Neural cell (in vitro differentiated cells): ENCODE data around the gene ADAMTS17. TPM values are rescaled to one million over a fixed set of nuclear protein-coding genes. Genes with fewer than 3 reads are reported as not detected.

ENCODE experiments used
- H2AFZ ChIP-seq: fragments of 200-600, 300-800 bp; sonication (generic), shearing (Covaris generic); 2 replicates; pipeline ENCODE4 v1.6.0; 2014; ENCODE audit warnings: low read depth, mild to moderate bottlenecking, antibody characterized with exemption, low read length, moderate library complexity
- H3F3A ChIP-seq: fragments of 200-600 bp; shearing (Covaris generic); 2 replicates; pipeline ENCODE4 v1.6.1; 2016; ENCODE audit warnings: mild to moderate bottlenecking, moderate library complexity, mixed read lengths, antibody characterized with exemption, low read length; ENCODE audit not compliant: insufficient read depth, poor library complexity, severe bottlenecking
- H3K27ac ChIP-seq: fragments of 200-600, 300-800 bp; sonication (generic), shearing (Covaris generic); 2 replicates; pipeline ENCODE4 v1.5.1; 2014; ENCODE audit warnings: mild to moderate bottlenecking, low read length, moderate library complexity
- H3K27me3 ChIP-seq: fragments of 300-800, 200-600 bp; sonication (generic), shearing (Covaris generic); 2 replicates; pipeline ENCODE4 v1.6.0; 2014; ENCODE audit warnings: mild to moderate bottlenecking, low read depth, low read length, moderate library complexity; ENCODE audit not compliant: insufficient read depth
- H3K36me3 ChIP-seq: fragments of 300-800, 200-600 bp; sonication (generic), shearing (Covaris generic); 2 replicates; pipeline ENCODE4 v1.5.1; 2014; ENCODE audit warnings: mild to moderate bottlenecking, antibody characterized with exemption, low read length, moderate library complexity; ENCODE audit not compliant: insufficient read depth
- H3K4me2 ChIP-seq: fragments of 300-800, 200-600 bp; sonication (generic), shearing (Covaris generic); 2 replicates; pipeline ENCODE4 v1.6.0; 2014; ENCODE audit warnings: mild to moderate bottlenecking, low read length
- H3K4me3 ChIP-seq: fragments of 300-800, 200-600 bp; sonication (generic), shearing (Covaris generic); 2 replicates; pipeline ENCODE4 v1.5.1; 2014; ENCODE audit warnings: mild to moderate bottlenecking, low read length, moderate library complexity
- H3K79me2 ChIP-seq: fragments of 200-600 bp; shearing (Covaris generic); replicated peaks from 2 replicates; pipeline ENCODE4 v1.6.0; 2014; ENCODE audit warnings: mild to moderate bottlenecking, low read length, moderate library complexity; ENCODE audit not compliant: insufficient read depth
- H3K9ac ChIP-seq: fragments of 300-800, 200-600 bp; sonication (generic), shearing (Covaris generic); 2 replicates; pipeline ENCODE4 v1.6.1; 2016; ENCODE audit warnings: mild to moderate bottlenecking, low read length, mixed read lengths
- H3K9me2 ChIP-seq: fragments of 200-600 bp; shearing (Covaris generic); 2 replicates; pipeline ENCODE4 v1.6.1; 2016; ENCODE audit warnings: mild to moderate bottlenecking, low read length, mixed read lengths; ENCODE audit not compliant: insufficient read depth
- H3K9me3 ChIP-seq: fragments of 200-600, 300-800 bp; sonication (generic), shearing (Covaris generic); 2 replicates; pipeline ENCODE4 v1.6.1; 2016; ENCODE audit warnings: mild to moderate bottlenecking, mixed run types, low read length, moderate library complexity, mixed read lengths
- H4K20me1 ChIP-seq: fragments of 200-600 bp; shearing (Covaris generic); 2 replicates; pipeline ENCODE4 v1.6.1; 2016; ENCODE audit warnings: mild to moderate bottlenecking, mixed run types; ENCODE audit not compliant: insufficient read depth
- EP300 ChIP-seq: fragments of 450-650 bp; conservative IDR thresholded peaks from 2 replicates; pipeline ENCODE4 v1.6.1; 2014; ENCODE audit warnings: antibody characterized with exemption, mild to moderate bottlenecking, moderate library complexity; ENCODE audit not compliant: poor library complexity, severe bottlenecking
- EZH2 ChIP-seq: fragments of 200-600, 300-800 bp; shearing (Covaris generic), sonication (generic); IDR thresholded peaks from 2 replicates; pipeline ENCODE4 v1.6.1; 2014; ENCODE audit warnings: antibody characterized with exemption, low read length, borderline replicate concordance, mild to moderate bottlenecking; ENCODE audit not compliant: insufficient read depth, poor library complexity, severe bottlenecking
- MXI1 ChIP-seq: fragments of 450-650 bp; conservative IDR thresholded peaks from 2 replicates; pipeline ENCODE4 v1.6.1; 2014; ENCODE audit warnings: antibody characterized with exemption, mild to moderate bottlenecking; ENCODE audit not compliant: poor library complexity, severe bottlenecking
- POLR2AphosphoS5 ChIP-seq: IDR thresholded peaks from 2 replicates; pipeline ENCODE4 v1.6.1; 2012
- RAD21 ChIP-seq: fragments of 450-650 bp; conservative IDR thresholded peaks from 2 replicates; pipeline ENCODE4 v1.6.1; 2014; ENCODE audit warnings: antibody characterized with exemption, mild to moderate bottlenecking, moderate library complexity
- SMC3 ChIP-seq: fragments of 450-650 bp; conservative IDR thresholded peaks from 2 replicates; pipeline ENCODE4 v1.6.1; 2014; ENCODE audit warnings: antibody characterized with exemption, mild to moderate bottlenecking, moderate library complexity; ENCODE audit not compliant: poor library complexity
- TAF1 ChIP-seq: IDR thresholded peaks from 2 replicates; pipeline ENCODE4 v1.6.1; 2012; ENCODE audit warnings: low read depth
- polyA plus RNA-seq: library from polyadenylated mRNA; depleted of rRNA; stranded (reverse); fragments of >200 nt; gene quantifications from 2 replicates; pipeline ENCODE4 v1.2.3, GENCODE V29; 2014
- TF ChIP-seq, protein P1 (sequence below): IDR thresholded peaks from 2 replicates; pipeline ENCODE4 v1.6.1; 2012; ENCODE audit warnings: borderline replicate concordance
- TF ChIP-seq, protein P2 (sequence below): fragments of 450-650 bp; IDR thresholded peaks from 2 replicates; pipeline ENCODE4 v1.5.1; 2014; ENCODE audit warnings: antibody characterized with exemption, mild to moderate bottlenecking, moderate library complexity; ENCODE audit not compliant: poor library complexity, severe bottlenecking

The ADAMTS17 gene
- polyA plus RNA-seq, 1 donor from 2014 or later: 0.04 TPM

DNA sequence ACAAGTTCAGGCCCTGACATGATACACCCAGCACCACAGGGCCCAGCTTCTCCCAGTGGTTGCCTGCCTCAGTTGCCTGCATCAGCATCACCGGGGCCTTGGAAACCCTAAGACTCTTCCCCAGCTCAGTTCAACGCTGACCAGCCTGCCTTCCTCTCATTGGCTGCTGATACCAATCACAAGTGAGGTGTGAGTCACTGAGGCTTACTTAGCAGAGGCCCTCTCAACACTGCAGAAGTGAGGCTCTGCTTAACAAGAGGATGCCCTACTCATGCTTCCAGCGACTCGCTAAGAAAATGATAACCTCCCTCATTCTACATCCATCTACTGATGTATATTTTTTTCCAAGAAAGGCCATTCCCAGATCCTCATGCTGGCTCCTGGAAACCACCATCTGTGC lies 151.9 kb downstream of the ADAMTS17 start:
- Histone ChIP-seq H3K9ac (no peak overlapping the region), H3K79me2 (no peaks in the 10 kb centered on the region), H3K27ac (no peak overlapping the region), H3K9me3 (no peaks in the 10 kb centered on the region), H2AFZ (no peak overlapping the region), H3K4me2 (no peak overlapping the region), H3F3A (no peaks in the 10 kb centered on the region), H3K4me3 (no peak overlapping the region), H3K36me3 (no peaks in the 10 kb centered on the region), H3K9me2 (no peaks in the 10 kb centered on the region), H3K27me3 (no peaks in the 10 kb centered on the region), H4K20me1 (no peaks in the 10 kb centered on the region)
- TF ChIP-seq EZH2 (no peak), MXI1 (no peak), SMC3 (no peak), POLR2AphosphoS5 (no peak), RAD21 (no peak), EP300 (no peak), TAF1 (no peak)
- TF ChIP-seq, protein P1, sequence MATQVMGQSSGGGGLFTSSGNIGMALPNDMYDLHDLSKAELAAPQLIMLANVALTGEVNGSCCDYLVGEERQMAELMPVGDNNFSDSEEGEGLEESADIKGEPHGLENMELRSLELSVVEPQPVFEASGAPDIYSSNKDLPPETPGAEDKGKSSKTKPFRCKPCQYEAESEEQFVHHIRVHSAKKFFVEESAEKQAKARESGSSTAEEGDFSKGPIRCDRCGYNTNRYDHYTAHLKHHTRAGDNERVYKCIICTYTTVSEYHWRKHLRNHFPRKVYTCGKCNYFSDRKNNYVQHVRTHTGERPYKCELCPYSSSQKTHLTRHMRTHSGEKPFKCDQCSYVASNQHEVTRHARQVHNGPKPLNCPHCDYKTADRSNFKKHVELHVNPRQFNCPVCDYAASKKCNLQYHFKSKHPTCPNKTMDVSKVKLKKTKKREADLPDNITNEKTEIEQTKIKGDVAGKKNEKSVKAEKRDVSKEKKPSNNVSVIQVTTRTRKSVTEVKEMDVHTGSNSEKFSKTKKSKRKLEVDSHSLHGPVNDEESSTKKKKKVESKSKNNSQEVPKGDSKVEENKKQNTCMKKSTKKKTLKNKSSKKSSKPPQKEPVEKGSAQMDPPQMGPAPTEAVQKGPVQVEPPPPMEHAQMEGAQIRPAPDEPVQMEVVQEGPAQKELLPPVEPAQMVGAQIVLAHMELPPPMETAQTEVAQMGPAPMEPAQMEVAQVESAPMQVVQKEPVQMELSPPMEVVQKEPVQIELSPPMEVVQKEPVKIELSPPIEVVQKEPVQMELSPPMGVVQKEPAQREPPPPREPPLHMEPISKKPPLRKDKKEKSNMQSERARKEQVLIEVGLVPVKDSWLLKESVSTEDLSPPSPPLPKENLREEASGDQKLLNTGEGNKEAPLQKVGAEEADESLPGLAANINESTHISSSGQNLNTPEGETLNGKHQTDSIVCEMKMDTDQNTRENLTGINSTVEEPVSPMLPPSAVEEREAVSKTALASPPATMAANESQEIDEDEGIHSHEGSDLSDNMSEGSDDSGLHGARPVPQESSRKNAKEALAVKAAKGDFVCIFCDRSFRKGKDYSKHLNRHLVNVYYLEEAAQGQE: no peak
- TF ChIP-seq, protein P2, sequence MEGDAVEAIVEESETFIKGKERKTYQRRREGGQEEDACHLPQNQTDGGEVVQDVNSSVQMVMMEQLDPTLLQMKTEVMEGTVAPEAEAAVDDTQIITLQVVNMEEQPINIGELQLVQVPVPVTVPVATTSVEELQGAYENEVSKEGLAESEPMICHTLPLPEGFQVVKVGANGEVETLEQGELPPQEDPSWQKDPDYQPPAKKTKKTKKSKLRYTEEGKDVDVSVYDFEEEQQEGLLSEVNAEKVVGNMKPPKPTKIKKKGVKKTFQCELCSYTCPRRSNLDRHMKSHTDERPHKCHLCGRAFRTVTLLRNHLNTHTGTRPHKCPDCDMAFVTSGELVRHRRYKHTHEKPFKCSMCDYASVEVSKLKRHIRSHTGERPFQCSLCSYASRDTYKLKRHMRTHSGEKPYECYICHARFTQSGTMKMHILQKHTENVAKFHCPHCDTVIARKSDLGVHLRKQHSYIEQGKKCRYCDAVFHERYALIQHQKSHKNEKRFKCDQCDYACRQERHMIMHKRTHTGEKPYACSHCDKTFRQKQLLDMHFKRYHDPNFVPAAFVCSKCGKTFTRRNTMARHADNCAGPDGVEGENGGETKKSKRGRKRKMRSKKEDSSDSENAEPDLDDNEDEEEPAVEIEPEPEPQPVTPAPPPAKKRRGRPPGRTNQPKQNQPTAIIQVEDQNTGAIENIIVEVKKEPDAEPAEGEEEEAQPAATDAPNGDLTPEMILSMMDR: no peak

DNA sequence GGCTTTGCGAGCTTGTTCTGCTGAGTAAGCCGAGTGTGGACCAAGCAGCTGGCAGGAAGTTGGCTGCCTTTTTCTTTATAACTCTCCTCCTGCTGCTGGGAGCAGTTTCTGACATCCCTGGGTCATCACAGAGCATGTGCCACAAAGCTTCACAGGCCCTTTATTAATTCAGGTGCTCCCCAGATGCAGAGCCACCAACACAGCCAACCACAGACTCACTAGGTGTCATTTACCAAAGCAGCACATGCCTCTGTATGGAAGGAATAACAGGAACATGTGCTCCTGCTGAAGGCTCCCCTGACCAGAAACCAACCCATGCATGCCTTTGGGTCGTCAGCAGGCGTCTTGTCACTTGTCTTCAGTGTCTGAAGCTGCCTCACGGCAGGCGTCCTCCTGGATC lies 152.5 kb downstream of the ADAMTS17 start:
- Histone ChIP-seq H3K79me2 (no peaks in the 10 kb centered on the region), H3K27ac (no peak overlapping the region), H2AFZ (no peak overlapping the region), H3K9ac (no peak overlapping the region), H3K36me3 (no peaks in the 10 kb centered on the region), H3F3A (no peaks in the 10 kb centered on the region), H3K9me3 (no peaks in the 10 kb centered on the region), H4K20me1 (no peaks in the 10 kb centered on the region), H3K27me3 (no peaks in the 10 kb centered on the region), H3K9me2 (no peaks in the 10 kb centered on the region), H3K4me2 (no peak overlapping the region), H3K4me3 (no peak overlapping the region)
- TF ChIP-seq SMC3 (no peak), EZH2 (no peak), EP300 (no peak), MXI1 (no peak), POLR2AphosphoS5 (no peak), TAF1 (no peak)
- TF ChIP-seq, protein P2: no peak
- TF ChIP-seq, protein P1: no peak
